HL-60 (cell line): ENCODE results near the gene XXYLT1.

Experiments
- DNase-seq, 2 experiments: peaks; one replicate each; pipeline ENCODE4 v3.0.0-alpha.2; 2010 to 2020; ENCODE audit warnings: low read depth in 1 of 2, low spot score in 1 of 2
- H3K27ac ChIP-seq: fragments of 250-450 bp; sonication (Bioruptor Pico); replicated peaks from 2 replicates; pipeline ENCODE4 v1.5.1; 2020; ENCODE audit warnings: mild to moderate bottlenecking, moderate library complexity
- H3K27me3 ChIP-seq: fragments of 250-450 bp; sonication (Bioruptor Pico); 2 replicates; pipeline ENCODE4 v1.5.1; 2021; ENCODE audit warnings: mild to moderate bottlenecking, moderate library complexity; ENCODE audit not compliant: insufficient read depth, poor library complexity, severe bottlenecking
- H3K4me3 ChIP-seq: replicated peaks from 2 replicates; pipeline ENCODE4 v1.5.1; 2011; ENCODE audit warnings: mild to moderate bottlenecking, control low read depth, low read length; ENCODE audit not compliant: insufficient read depth
- CTCF ChIP-seq: IDR thresholded peaks from one replicate; pipeline ENCODE4 v1.5.1; 2011; ENCODE audit warnings: low read length, control low read depth, inconsistent platforms; ENCODE audit not compliant: insufficient read depth
- GABPA ChIP-seq: IDR thresholded peaks from 2 replicates; pipeline ENCODE4 v1.6.1; 2012; ENCODE audit warnings: low read depth
- POLR2AphosphoS5 ChIP-seq: IDR thresholded peaks from 2 replicates; pipeline ENCODE4 v1.6.1; 2012; ENCODE audit warnings: low read depth
- REST ChIP-seq: IDR thresholded peaks from 2 replicates; pipeline ENCODE4 v1.6.1; 2012; ENCODE audit warnings: low read depth; ENCODE audit not compliant: insufficient replicate concordance
- SPI1 ChIP-seq: IDR thresholded peaks from 2 replicates; pipeline ENCODE4 v1.6.1; 2012; ENCODE audit warnings: low read depth, mild to moderate bottlenecking, borderline replicate concordance

XXYLT1 gene

GRCh38 chr3:195045481-195046210, 225.3 kb downstream of the XXYLT1 start:
- no peak overlapping the region for H3K4me3 ChIP-seq
- H3K27me3 ChIP-seq, result no peaks in the 10 kb centered on the region
- no peak for DNase-seq
- no peak for TF ChIP-seq REST
- H3K27ac ChIP-seq, result no peak overlapping the region

- Histone ChIP-seq H3K27ac (no peak overlapping the region), H3K4me3 (no peak overlapping the region), H3K27me3 (no peaks in the 10 kb centered on the region)
- DNase-seq, result no peak
- no peak for TF ChIP-seq GABPA
- TF ChIP-seq SPI1, result no peak
- no peak for TF ChIP-seq POLR2AphosphoS5
- no peak for TF ChIP-seq REST
- no peak for TF ChIP-seq CTCF
Observed at GRCh38 chr3:195044411-195044810, 226.5 kb downstream of the XXYLT1 start.

- H3K4me3 ChIP-seq, result no peak overlapping the region
- no peak overlapping the region for H3K27ac ChIP-seq
- no peak for DNase-seq
- H3K27me3 ChIP-seq, result no peaks in the 10 kb centered on the region
- no peak for TF ChIP-seq REST
Observed at GRCh38 chr3:195043607-195044339, 227.2 kb downstream of the XXYLT1 start.

- DNase-seq, result peak in 1 of 2 experiments; percentile 31
- Histone ChIP-seq H3K27me3 (no peaks in the 10 kb centered on the region), H3K4me3 (no peak overlapping the region), H3K27ac (no peak overlapping the region)
- TF ChIP-seq CTCF, result no peak
- no peak for TF ChIP-seq GABPA
- TF ChIP-seq SPI1, result peak; percentile 28; the same call in 1 of the 2 replicates
- TF ChIP-seq POLR2AphosphoS5, result no peak
- no peak for TF ChIP-seq REST
Observed at GRCh38 chr3:195042743-195043606, 228.0 kb downstream of the XXYLT1 start.
